H1 (cell line): Measurements from ENCODE around the gene NCKIPSD. TPM values are rescaled to one million over a fixed set of nuclear protein-coding genes. Genes with fewer than 3 reads are reported as not detected.

Experiments used
- CTCF ChIA-PET: fragments of 300-600 bp; sonication (Branson Sonifier 250); formaldehyde crosslinking; loops from one replicate; lab custom pipeline; 2021; ENCODE audit not compliant: partially characterized antibody; lab: Charles Lee
- POLR2A ChIA-PET: fragments of 300-600 bp; sonication (Branson Sonifier 250); formaldehyde crosslinking; loops from one replicate; lab custom pipeline; 2021; ENCODE audit warnings: inconsistent platforms; ENCODE audit not compliant: partially characterized antibody; lab: Charles Lee
- DNase-seq, 2 experiments: peaks; one replicate each; pipeline versions ENCODE4 v3.0.0 to v3.0.0-alpha.2; 2010 to 2022; ENCODE audit warnings: low spot score in 2 of 2, low read depth in 1 of 2, mixed read lengths in 1 of 2
- FAIRE-seq: peaks from 2 replicates; lab custom pipeline; 2011; peaks lifted over from hg19 to GRCh38; lab: Jason Lieb, UNC
- H2AFZ ChIP-seq: 2 replicates; pipeline ENCODE4 v1.8.1; 2012; ENCODE audit warnings: low read length, inconsistent platforms
- H2AK5ac ChIP-seq: 2 replicates; pipeline ENCODE4 v1.6.1; 2013; ENCODE audit warnings: low read depth, low read length
- H2BK120ac ChIP-seq: replicated peaks from 2 replicates; pipeline ENCODE3; 2013; ENCODE audit warnings: low read depth, low read length, inconsistent platforms
- H2BK12ac ChIP-seq: 2 replicates; pipeline ENCODE4 v1.6.1; 2013; ENCODE audit warnings: low read depth, low read length
- H2BK15ac ChIP-seq: 2 replicates; pipeline ENCODE4 v1.6.1; 2013; ENCODE audit warnings: low read length
- H2BK20ac ChIP-seq: 2 replicates; pipeline ENCODE4 v1.6.1; 2013; ENCODE audit warnings: low read length
- H2BK5ac ChIP-seq: 2 replicates; pipeline ENCODE4 v1.6.1; 2013; ENCODE audit warnings: low read depth, low read length
- H3K14ac ChIP-seq: 2 replicates; pipeline ENCODE4 v1.6.1; 2013; ENCODE audit warnings: inconsistent platforms; ENCODE audit not compliant: insufficient read length
- H3K18ac ChIP-seq: 2 replicates; pipeline ENCODE4 v1.6.1; 2013; ENCODE audit warnings: low read length; ENCODE audit errors: extremely low read depth
- H3K23ac ChIP-seq: 2 replicates; pipeline ENCODE4 v1.6.1; 2013; ENCODE audit warnings: inconsistent platforms; ENCODE audit not compliant: insufficient read length
- H3K23me2 ChIP-seq: 2 replicates; pipeline ENCODE4 v1.6.1; 2013; ENCODE audit warnings: low read depth, low read length
- H3K27ac ChIP-seq: 2 replicates; pipeline ENCODE4 v1.6.1; 2011; ENCODE audit warnings: low read depth, low read length, inconsistent platforms
- H3K27me3 ChIP-seq, 4 experiments: replicated peaks in 1 of 4; 1 replicate in 1 of 4; 2 replicates in 3 of 4; pipeline versions ENCODE4 v1.6.1 to v1.8.1; 2011 to 2013; ENCODE audit warnings: low read length in 3 of 4, mild to moderate bottlenecking in 3 of 4, inconsistent platforms in 2 of 4, mixed read lengths in 2 of 4, moderate library complexity in 1 of 4; ENCODE audit not compliant: control insufficient read depth in 3 of 4, insufficient read depth in 3 of 4; ENCODE audit errors: extremely low read depth in 1 of 4
- H3K36me3 ChIP-seq, 4 experiments: 2 replicates each; pipeline versions ENCODE4 v1.6.1 to v1.8.1; 2011 to 2013; ENCODE audit warnings: mild to moderate bottlenecking in 4 of 4, low read length in 3 of 4, moderate library complexity in 2 of 4, control low read depth in 1 of 4, inconsistent platforms in 1 of 4; ENCODE audit not compliant: insufficient read depth in 4 of 4, control insufficient read depth in 2 of 4
- H3K4ac ChIP-seq: replicated peaks from 2 replicates; pipeline ENCODE3; 2013; ENCODE audit warnings: low read length, low read depth, mixed read lengths, inconsistent platforms; ENCODE audit not compliant: insufficient read length
- H3K4me1 ChIP-seq, 4 experiments: replicated peaks in 1 of 4; 1 replicate in 1 of 4; 2 replicates in 3 of 4; pipeline versions ENCODE4 v1.6.1 to v1.8.1; 2011 to 2013; ENCODE audit warnings: low read length in 3 of 4, inconsistent platforms in 2 of 4, mixed read lengths in 1 of 4; ENCODE audit not compliant: insufficient read depth in 4 of 4, control insufficient read depth in 3 of 4
- H3K4me2 ChIP-seq, 2 experiments: 2 replicates each; pipeline versions ENCODE4 v1.6.1 to v1.8.1; 2011 to 2013; ENCODE audit warnings: low read depth in 2 of 2, low read length in 2 of 2, control low read depth in 1 of 2, inconsistent platforms in 1 of 2, mild to moderate bottlenecking in 1 of 2; ENCODE audit not compliant: insufficient read depth in 1 of 2
- H3K4me3 ChIP-seq, 4 experiments: fragments of 200-600, 300-600 bp in 1 of 4; sonication (generic), shearing (Covaris generic), sonication (Bioruptor Twin) in 1 of 4; 2 replicates each; pipeline versions ENCODE4 v1.5.1 to v1.8.1; 2011 to 2016; ENCODE audit warnings: low read length in 4 of 4, low read depth in 3 of 4, control low read depth in 2 of 4, inconsistent platforms in 2 of 4, mild to moderate bottlenecking in 2 of 4, mixed read lengths in 1 of 4, moderate library complexity in 1 of 4; ENCODE audit not compliant: insufficient read depth in 2 of 4; ENCODE audit errors: extremely low read depth in 1 of 4
- H3K56ac ChIP-seq: replicated peaks from 2 replicates; pipeline ENCODE3; 2013; ENCODE audit warnings: low read depth, mild to moderate bottlenecking, mixed read lengths, low read length, inconsistent platforms; ENCODE audit not compliant: insufficient read length
- H3K79me1 ChIP-seq: 2 replicates; pipeline ENCODE4 v1.6.1; 2013; ENCODE audit warnings: low read depth, low read length, control low read depth
- H3K79me2 ChIP-seq, 2 experiments: 2 replicates each; pipeline versions ENCODE4 v1.6.1 to v1.8.1; 2012 to 2013; ENCODE audit warnings: low read length in 2 of 2, mild to moderate bottlenecking in 2 of 2, inconsistent platforms in 1 of 2; ENCODE audit not compliant: insufficient read depth in 2 of 2, control insufficient read depth in 1 of 2
- H3K9ac ChIP-seq, 4 experiments: replicated peaks in 1 of 4; 1 replicate in 1 of 4; 2 replicates in 3 of 4; pipeline versions ENCODE4 v1.6.1 to v1.8.1; 2011 to 2013; ENCODE audit warnings: low read depth in 3 of 4, low read length in 3 of 4, control low read depth in 2 of 4, mild to moderate bottlenecking in 2 of 4, moderate library complexity in 2 of 4, inconsistent platforms in 1 of 4; ENCODE audit errors: extremely low read depth in 1 of 4
- H3K9me3 ChIP-seq, 2 experiments: 2 replicates each; pipeline versions ENCODE4 v1.6.1 to v1.8.1; 2012 to 2013; ENCODE audit warnings: mild to moderate bottlenecking in 2 of 2, moderate library complexity in 2 of 2, control low read depth in 1 of 2, inconsistent platforms in 1 of 2, low read depth in 1 of 2, low read length in 1 of 2, mixed read lengths in 1 of 2; ENCODE audit not compliant: insufficient read depth in 2 of 2
- H4K20me1 ChIP-seq, 2 experiments: replicated peaks in 1 of 2; 2 replicates each; pipeline versions ENCODE3 to v1.8.1; 2011 to 2013; ENCODE audit warnings: inconsistent platforms in 2 of 2, low read length in 2 of 2, mild to moderate bottlenecking in 1 of 2; ENCODE audit not compliant: insufficient read depth in 2 of 2, control insufficient read depth in 1 of 2
- H4K5ac ChIP-seq: 2 replicates; pipeline ENCODE4 v1.6.1; 2013; ENCODE audit warnings: low read length, low read depth, mixed read lengths, inconsistent platforms; ENCODE audit not compliant: insufficient read length
- H4K8ac ChIP-seq: 2 replicates; pipeline ENCODE4 v1.8.0; 2013; ENCODE audit warnings: mild to moderate bottlenecking, moderate library complexity, low read length, inconsistent platforms; ENCODE audit not compliant: insufficient read depth; ENCODE audit errors: extremely low read depth
- H4K91ac ChIP-seq: replicated peaks from 2 replicates; pipeline ENCODE3; 2013; ENCODE audit warnings: low read length, mixed read lengths, inconsistent platforms; ENCODE audit not compliant: insufficient read length
- BRCA1 ChIP-seq: IDR thresholded peaks from 2 replicates; pipeline ENCODE4 v1.6.1; 2012; ENCODE audit warnings: low read depth, low read length, improper control_type of control experiment
- KDM1A ChIP-seq: fragments of 200-600, 300-600 bp; sonication (generic); IDR thresholded peaks from 2 replicates; pipeline ENCODE4 v1.7.1; 2016; ENCODE audit warnings: mild to moderate bottlenecking, low read length, borderline replicate concordance
- KDM5A ChIP-seq: fragments of 200-600 bp; IDR thresholded peaks from 2 replicates; pipeline ENCODE4 v1.7.1; 2012; ENCODE audit warnings: mild to moderate bottlenecking, low read length, inconsistent platforms, mixed read lengths
- MAX ChIP-seq: IDR thresholded peaks from 2 replicates; pipeline ENCODE4 v1.6.1; 2012; ENCODE audit warnings: inconsistent platforms
- NANOG ChIP-seq: IDR thresholded peaks from 2 replicates; pipeline ENCODE4 v1.6.1; 2011; ENCODE audit warnings: low read length, low read depth, mild to moderate bottlenecking, inconsistent platforms; ENCODE audit not compliant: insufficient read depth, poor library complexity, severe bottlenecking
- PHF8 ChIP-seq: fragments of 200-600 bp; sonication (generic); conservative IDR thresholded peaks from 2 replicates; pipeline ENCODE4 v1.7.1; 2012; ENCODE audit warnings: low read depth, mild to moderate bottlenecking, inconsistent platforms, low read length, moderate library complexity
- RFX5 ChIP-seq: IDR thresholded peaks from 2 replicates; pipeline ENCODE4 v1.6.1; 2011; ENCODE audit warnings: low read depth, low read length, improper control_type of control experiment, borderline replicate concordance
- RNF2 ChIP-seq: fragments of 200-900, 300-1000 bp; sonication (generic); IDR thresholded peaks from 2 replicates; pipeline ENCODE4 v1.7.1; 2016; ENCODE audit warnings: borderline replicate concordance, low read depth, mild to moderate bottlenecking, antibody characterized with exemption, low read length; ENCODE audit not compliant: poor library complexity, severe bottlenecking; ENCODE audit errors: missing control alignments
- SP4 ChIP-seq: IDR thresholded peaks from 2 replicates; pipeline ENCODE4 v1.6.1; 2012; ENCODE audit warnings: low read length, inconsistent platforms
- SUZ12 ChIP-seq: fragments of 200-600 bp; sonication (generic); IDR thresholded peaks from 2 replicates; pipeline ENCODE4 v1.6.1; 2012; ENCODE audit warnings: mild to moderate bottlenecking, inconsistent platforms, low read length, moderate library complexity, mixed read lengths
- TEAD4 ChIP-seq: IDR thresholded peaks from 2 replicates; pipeline ENCODE4 v1.6.1; 2012; ENCODE audit warnings: low read depth, low read length, inconsistent platforms, mixed read lengths
- USF2 ChIP-seq: IDR thresholded peaks from 2 replicates; pipeline ENCODE4 v1.6.1; 2011; ENCODE audit warnings: low read length, improper control_type of control experiment
- WGBS, 2 experiments: shearing (Covaris generic) in 1 of 2; methylation state at CpG; one replicate each; pipeline versions ENCODE4 v1.1.6 to v1.1.7; 2013 to 2015; ENCODE audit warnings: low lambda C conversion rate in 2 of 2, mixed read lengths in 2 of 2, inconsistent platforms in 1 of 2, low coverage in 1 of 2, missing lambda C conversion rate in 1 of 2; ENCODE audit not compliant: insufficient replicate concordance in 2 of 2, insufficient coverage in 1 of 2, insufficient read length in 1 of 2; ENCODE audit errors: extremely low coverage in 1 of 2, missing lambda C conversion rate in 1 of 2; 5-methylcytosine and 5-hydroxymethylcytosine counted together
- polyA plus RNA-seq, 7 experiments: library from polyadenylated mRNA; depleted of rRNA in 3 of 7; stranded (reverse) in 5 of 7; unstranded in 2 of 7; fragments of >200 nt in 5 of 7; fragments of 200-250 nt in 2 of 7; gene quantifications; 1 replicate in 5 of 7; 2 replicates in 1 of 7; 4 replicates in 1 of 7; pipeline versions ENCODE4 v1.2.1 to v1.2.3, GENCODE V29; 2011 to 2013; ENCODE audit warnings: missing spikeins in 2 of 7, mixed read lengths in 2 of 7
- total RNA-seq: library from RNA; stranded (reverse); fragmentation: NEBNext Ultra II Directional; extraction: Animal tissue kit (Norgen Biotek cat#: 25700); gene quantifications from 2 replicates; pipeline ENCODE4 v1.2.1, GENCODE V29; 2021

Gene NCKIPSD
- total and polyA plus RNA-seq, 2 of the 8 experiments (the other 6 are each of a cell fraction or from before 2014, with no cell fraction given), result 34.7 to 91.8 TPM

- Histone ChIP-seq H3K79me2 (0 out of 4 replicates have a peak, but pooled peaks cover 0 to 1% of the 10 kb centered on the region in 2 experiments), H2BK120ac (no peak overlapping the region), H3K79me1 (0 out of 2 replicates have a peak, but pooled peaks cover 1% of the 10 kb centered on the region), H3K4me1 (no peaks in the 10 kb centered on the region), H4K8ac (no peak overlapping the region), H2AK5ac (no peak overlapping the region), H3K18ac (no peak overlapping the region), H3K4me2 (no peak overlapping the region), H2BK12ac (no peak overlapping the region), H4K20me1 (peaks cover 0 to 20% of the 10 kb centered on the region in 2 experiments), H3K23me2 (no peaks in the 10 kb centered on the region), H2AFZ (no peak overlapping the region), H2BK20ac (no peak overlapping the region), H3K4ac (no peak overlapping the region), H4K91ac (no peak overlapping the region), H3K14ac (no peak overlapping the region), H3K27ac (no peak overlapping the region), H2BK5ac (no peak overlapping the region), H3K23ac (no peak overlapping the region), H3K36me3 (peaks cover 32 to 67% (median 49%) of the 10 kb centered on the region in 4 experiments), H3K27me3 (no peaks in the 10 kb centered on the region), H3K56ac (no peak overlapping the region), H2BK15ac (no peak overlapping the region), H3K9ac (no peak overlapping the region), H4K5ac (no peak overlapping the region), H3K4me3 (no peak overlapping the region), H3K9me3 (no peaks in the 10 kb centered on the region)
- 92% methylated on average over 4 of the region's 4 CpGs; no CpG with 5 or more reads in 1 of the 2 experiments for WGBS, 2 experiments
- DNase-seq, result no peak
- ChIA-PET CTCF (interaction anchor here (1.7 kb wide), 1 partner anchor 13 kb away, joined by 4 read pairs; no protein-coding TSS in a partner anchor), POLR2A (interaction anchor here (1.0 to 15.0 kb wide), 2 partner anchors 12 to 79 kb away, joined by 3 to 175 read pairs; partner anchors contain the start of gene CELSR3)
- FAIRE-seq, result no peak
- TF ChIP-seq NANOG (no peak), RFX5 (no peak), MAX (no peak), USF2 (no peak), BRCA1 (no peak), PHF8 (no peak), SUZ12 (no peak), RNF2 (no peak), KDM5A (no peak), TEAD4 (no peak), KDM1A (no peak), SP4 (no peak)
Measured at GRCh38 chr3:48678056-48678455, 7.7 kb downstream of the NCKIPSD start.
